ENCODE results near the gene NRG2. TPM values are rescaled to one million over a fixed set of nuclear protein-coding genes. Genes with fewer than 3 reads are reported as not detected.

Gene NRG2
- total and polyA plus RNA-seq, 2 donors, result 1.4 to 5.1 TPM

DNA sequence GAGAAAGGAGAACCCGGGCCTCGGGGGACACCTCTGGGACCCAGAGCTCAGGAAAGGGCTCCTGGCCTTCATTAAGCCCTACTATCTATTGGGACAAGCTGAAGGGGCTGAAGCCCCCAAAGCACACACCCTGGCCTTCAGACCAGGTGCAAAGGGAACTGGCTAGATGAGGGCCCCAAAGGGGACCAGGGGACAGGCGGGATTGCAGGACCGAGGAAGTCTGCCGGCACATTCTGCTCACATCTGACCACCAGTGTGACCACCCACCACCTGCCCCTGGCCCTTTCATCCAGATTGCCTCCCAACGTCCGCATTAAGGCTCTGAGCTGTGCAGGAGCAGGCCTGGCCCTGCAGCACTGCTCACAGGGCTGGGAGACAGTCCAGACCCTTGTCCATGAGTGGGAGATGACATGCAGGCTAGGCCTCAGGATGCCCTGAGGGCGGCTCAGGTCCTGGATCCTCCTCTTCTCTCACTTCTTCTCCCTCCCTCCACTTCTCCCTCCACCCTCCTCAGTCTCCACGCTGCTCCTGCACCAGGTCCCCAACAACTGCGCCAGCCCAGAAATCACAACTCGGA is 228.3 kb downstream of the NRG2 start:
- no peak for DNase-seq (ENCODE audit: extremely low spot score)
- Histone ChIP-seq H3K36me3 (ENCODE audit: insufficient read depth) (no peaks in the 10 kb centered on the region), H3K27ac (ENCODE audit: low read depth) (no peak overlapping the region), H3K4me3 (ENCODE audit: low read depth, low read length) (no peak overlapping the region), H3K4me1 (ENCODE audit: insufficient read depth) (no peaks in the 10 kb centered on the region)
- WGBS, result 92% methylated on average over 11 of the region's 11 CpGs

DNA sequence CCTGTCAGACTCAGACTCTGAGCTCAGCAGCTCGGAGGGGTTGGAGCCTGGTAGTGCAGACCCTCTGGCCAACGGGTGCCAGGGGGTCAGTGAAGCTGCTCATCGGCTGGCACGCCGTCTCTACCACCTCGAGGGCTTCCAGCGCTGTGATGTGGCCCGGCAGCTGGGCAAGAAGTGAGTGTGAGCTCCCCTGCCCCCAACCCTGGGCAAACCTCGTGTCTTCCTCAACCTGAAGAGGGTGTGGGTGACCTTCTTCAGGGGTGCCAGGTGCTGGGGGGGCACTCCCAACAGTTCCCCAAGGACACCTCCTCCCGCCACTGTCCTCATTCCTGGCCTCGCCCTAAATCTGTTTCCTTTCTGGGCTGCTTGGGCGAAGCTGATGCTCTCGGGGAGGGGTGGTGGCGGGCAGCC is 228.9 kb downstream of the NRG2 start:
- Histone ChIP-seq H3K4me3 (ENCODE audit: low read depth, low read length) (no peak overlapping the region), H3K27ac (ENCODE audit: low read depth) (no peak overlapping the region), H3K36me3 (ENCODE audit: insufficient read depth) (no peaks in the 10 kb centered on the region), H3K4me1 (ENCODE audit: insufficient read depth) (no peaks in the 10 kb centered on the region)
- WGBS, result 89% methylated on average over 14 of the region's 14 CpGs
- DNase-seq (ENCODE audit: extremely low spot score), result no peak

DNA sequence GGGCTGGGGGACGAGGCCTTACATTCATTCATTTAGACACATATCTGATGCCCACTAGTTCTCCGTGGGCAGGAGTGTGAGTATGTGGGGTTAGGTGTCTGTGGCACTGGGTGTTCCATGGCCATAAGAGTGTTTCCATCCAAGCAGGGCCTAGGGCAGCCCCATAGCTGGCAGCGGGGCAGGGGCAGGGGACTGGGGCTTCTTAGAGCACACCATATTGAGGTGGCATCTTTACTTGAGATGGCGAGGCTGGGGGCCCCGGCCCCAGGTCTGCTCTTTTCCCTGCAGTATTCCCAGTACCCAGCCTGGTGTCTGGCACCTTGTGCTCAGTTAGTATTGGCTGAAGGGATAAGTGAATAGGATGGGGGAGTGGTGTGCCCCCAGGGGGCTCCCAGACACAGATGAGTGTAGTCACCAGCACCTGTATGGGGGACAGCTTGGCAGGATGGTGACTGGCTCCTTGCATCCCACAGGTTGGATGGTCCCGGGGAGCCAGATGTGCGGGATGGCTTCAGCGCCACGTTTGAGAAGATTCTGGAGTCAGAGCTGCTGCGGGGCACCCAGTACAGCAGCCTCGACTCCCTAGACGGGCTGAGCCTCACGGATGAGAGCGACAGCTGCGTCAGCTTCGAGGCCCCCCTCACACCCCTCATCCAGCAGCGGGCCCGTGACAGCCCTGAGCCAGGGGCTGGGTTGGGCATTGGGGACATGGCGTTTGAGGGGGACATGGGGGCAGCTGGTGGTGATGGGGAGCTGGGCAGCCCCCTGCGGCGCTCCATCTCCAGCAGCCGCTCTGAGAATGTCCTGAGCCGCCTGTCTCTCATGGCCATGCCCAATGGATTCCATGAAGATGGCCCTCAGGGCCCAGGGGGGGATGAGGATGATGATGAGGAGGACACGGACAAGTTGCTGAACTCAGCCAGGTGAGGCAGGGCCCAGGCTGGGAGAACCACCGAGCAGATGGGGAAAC is 230.0 kb downstream of the NRG2 start:
- H3K4me3 ChIP-seq (ENCODE audit: low read depth, low read length), result no peak overlapping the region
- WGBS, result 92% methylated on average over 25 of the region's 25 CpGs
- DNase-seq (ENCODE audit: extremely low spot score), result no peak
- H3K4me1 ChIP-seq (ENCODE audit: insufficient read depth), result no peaks in the 10 kb centered on the region
- no peaks in the 10 kb centered on the region for H3K36me3 ChIP-seq (ENCODE audit: insufficient read depth)
- no peak overlapping the region for H3K27ac ChIP-seq (ENCODE audit: low read depth)

DNA sequence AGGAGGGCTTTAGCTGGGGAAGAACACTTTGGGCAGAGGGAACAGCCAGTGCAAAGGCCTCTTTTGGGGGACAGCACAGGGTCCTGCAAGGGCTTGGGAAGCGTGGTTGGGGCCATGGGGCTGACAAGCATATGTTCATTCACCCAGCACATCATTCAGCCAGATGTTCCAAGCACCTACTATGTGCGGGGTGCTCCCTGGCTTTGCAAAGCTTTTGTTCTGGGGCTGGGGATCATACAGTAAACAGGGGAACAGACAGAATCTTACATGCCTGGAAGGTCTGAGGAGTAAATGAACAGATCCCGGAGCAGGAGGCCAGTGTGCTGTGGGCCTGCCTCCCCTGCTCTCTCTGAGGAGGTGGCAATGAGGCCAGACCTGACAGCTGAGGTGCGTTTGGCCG is 230.8 kb downstream of the NRG2 start:
- DNase-seq (ENCODE audit: extremely low spot score), result no peak
- no peaks in the 10 kb centered on the region for H3K36me3 ChIP-seq (ENCODE audit: insufficient read depth)
- no peaks in the 10 kb centered on the region for H3K4me1 ChIP-seq (ENCODE audit: insufficient read depth)
- 80% methylated on average over 5 of the region's 5 CpGs for WGBS
- no peak overlapping the region for H3K4me3 ChIP-seq (ENCODE audit: low read depth, low read length)
- no peak overlapping the region for H3K27ac ChIP-seq (ENCODE audit: low read depth)

DNA sequence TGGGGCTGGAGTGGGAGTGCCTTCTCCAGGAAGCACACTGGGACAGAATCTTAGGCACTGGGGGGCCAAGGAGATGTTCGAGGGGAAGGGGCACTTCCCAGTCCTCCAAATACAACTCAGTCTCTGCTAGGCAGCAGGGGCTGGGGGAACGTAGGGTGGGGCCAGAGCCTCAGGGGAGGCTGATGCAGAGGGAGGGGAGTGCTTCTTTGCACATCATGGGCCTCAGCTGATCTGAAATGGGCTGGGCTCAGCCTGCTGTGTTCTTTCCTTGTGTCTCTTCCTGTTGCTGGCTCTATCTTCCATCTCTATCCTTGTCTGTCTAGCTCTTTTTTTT is 231.9 kb downstream of the NRG2 start:
- WGBS, result 49% methylated on average over 2 of the region's 2 CpGs
- H3K4me3 ChIP-seq (ENCODE audit: low read depth, low read length), result no peak overlapping the region
- H3K27ac ChIP-seq (ENCODE audit: low read depth), result no peak overlapping the region
- DNase-seq (ENCODE audit: extremely low spot score), result no peak
- H3K4me1 ChIP-seq (ENCODE audit: insufficient read depth), result no peaks in the 10 kb centered on the region
- H3K36me3 ChIP-seq (ENCODE audit: insufficient read depth), result no peaks in the 10 kb centered on the region

GRCh38 chr5:139810341-139811273 is 232.5 kb downstream of the NRG2 start:
- H3K36me3 ChIP-seq (ENCODE audit: insufficient read depth), result no peaks in the 10 kb centered on the region
- WGBS, result 90% methylated on average over 8 of the region's 8 CpGs
- no peak overlapping the region for H3K27ac ChIP-seq (ENCODE audit: low read depth)
- no peak overlapping the region for H3K4me3 ChIP-seq (ENCODE audit: low read depth, low read length)
- no peaks in the 10 kb centered on the region for H3K4me1 ChIP-seq (ENCODE audit: insufficient read depth)
- no peak for DNase-seq (ENCODE audit: extremely low spot score)

GRCh38 chr5:139809331-139809810 is 233.7 kb downstream of the NRG2 start:
- H3K27ac ChIP-seq (ENCODE audit: low read depth), result no peak overlapping the region
- H3K4me3 ChIP-seq (ENCODE audit: low read depth, low read length), result no peak overlapping the region
- no peaks in the 10 kb centered on the region for H3K36me3 ChIP-seq (ENCODE audit: insufficient read depth)
- DNase-seq (ENCODE audit: extremely low spot score), result no peak
- no peaks in the 10 kb centered on the region for H3K4me1 ChIP-seq (ENCODE audit: insufficient read depth)
- 92% methylated on average over 11 of the region's 11 CpGs for WGBS

GRCh38 chr5:139808481-139809330 is 234.4 kb downstream of the NRG2 start:
- Histone ChIP-seq H3K4me3 (ENCODE audit: low read depth, low read length) (no peak overlapping the region), H3K27ac (ENCODE audit: low read depth) (no peak overlapping the region), H3K36me3 (ENCODE audit: insufficient read depth) (no peaks in the 10 kb centered on the region), H3K4me1 (ENCODE audit: insufficient read depth) (no peaks in the 10 kb centered on the region)
- 35% methylated on average over 19 of the region's 19 CpGs for WGBS
- DNase-seq (ENCODE audit: extremely low spot score), result no peak

GRCh38 chr5:139807647-139808030 is 235.5 kb downstream of the NRG2 start:
- DNase-seq (ENCODE audit: extremely low spot score), result no peak
- Histone ChIP-seq H3K27ac (ENCODE audit: low read depth) (no peak overlapping the region), H3K4me3 (ENCODE audit: low read depth, low read length) (no peak overlapping the region), H3K36me3 (ENCODE audit: insufficient read depth) (no peaks in the 10 kb centered on the region), H3K4me1 (ENCODE audit: insufficient read depth) (no peaks in the 10 kb centered on the region)
- 82% methylated on average over 6 of the region's 6 CpGs for WGBS

- Histone ChIP-seq H3K4me1 (ENCODE audit: insufficient read depth) (no peaks in the 10 kb centered on the region), H3K27ac (ENCODE audit: low read depth) (no peak overlapping the region), H3K36me3 (ENCODE audit: insufficient read depth) (no peaks in the 10 kb centered on the region), H3K4me3 (ENCODE audit: low read depth, low read length) (no peak overlapping the region)
- 66% methylated on average over 8 of the region's 8 CpGs for WGBS
- DNase-seq (ENCODE audit: extremely low spot score), result no peak
These were observed 236.1 kb downstream of the NRG2 start for GRCh38 chr5:139806726-139807646.

- H3K4me1 ChIP-seq (ENCODE audit: insufficient read depth), result no peaks in the 10 kb centered on the region
- no peak overlapping the region for H3K4me3 ChIP-seq (ENCODE audit: low read depth, low read length)
- H3K36me3 ChIP-seq (ENCODE audit: insufficient read depth), result no peaks in the 10 kb centered on the region
- H3K27ac ChIP-seq (ENCODE audit: low read depth), result no peak overlapping the region
- WGBS, result 87% methylated on average over 4 of the region's 4 CpGs
- DNase-seq (ENCODE audit: extremely low spot score), result no peak
These were observed 237.0 kb downstream of the NRG2 start for GRCh38 chr5:139806111-139806510.

- 95% methylated on average over 2 of the region's 2 CpGs for WGBS
- H3K36me3 ChIP-seq (ENCODE audit: insufficient read depth), result no peaks in the 10 kb centered on the region
- H3K27ac ChIP-seq (ENCODE audit: low read depth), result no peak overlapping the region
- no peaks in the 10 kb centered on the region for H3K4me1 ChIP-seq (ENCODE audit: insufficient read depth)
- DNase-seq (ENCODE audit: extremely low spot score), result no peak
- no peak overlapping the region for H3K4me3 ChIP-seq (ENCODE audit: low read depth, low read length)
These were observed 237.6 kb downstream of the NRG2 start for GRCh38 chr5:139805545-139805944.

Data from urinary bladder (tissue), 4 donors.